Ovary (tissue), 9 donors: ENCODE results near the gene PPARD. TPM values are rescaled to one million over a fixed set of nuclear protein-coding genes. Genes with fewer than 3 reads are reported as not detected.

Experiments used
- DNase-seq, 5 donors: peaks; one replicate each; pipeline ENCODE4 v3.0.0-alpha.2; 2019 to 2020
- H3K27ac ChIP-seq, 2 donors: fragments of 200-600 bp; one replicate each; pipeline versions ENCODE4 v1.5.1 to v1.8.0; 2019 to 2022
- H3K27me3 ChIP-seq: fragments of 200-600 bp; one replicate; pipeline ENCODE4 v1.8.0; 2022
- H3K36me3 ChIP-seq: fragments of 200-600 bp; sonication (generic); one replicate; pipeline ENCODE4 v1.5.1; 2019
- H3K4me1 ChIP-seq: one replicate; pipeline ENCODE4 v1.8.1; 2013; ENCODE audit warnings: mild to moderate bottlenecking, moderate library complexity; ENCODE audit not compliant: insufficient read depth
- H3K4me3 ChIP-seq: fragments of 200-600 bp; sonication (generic); one replicate; pipeline ENCODE4 v1.5.1; 2017
- H3K9me3 ChIP-seq, 2 donors: fragments of 200-600 bp in 1 of 2; sonication (generic) in 1 of 2; one replicate each; pipeline versions ENCODE4 v1.5.1 to v1.8.1; 2013 to 2019; ENCODE audit warnings: mild to moderate bottlenecking in 1 of 2, moderate library complexity in 1 of 2
- CTCF ChIP-seq, 3 donors: fragments of 450-650 bp in 2 of 3; fragments of 200-600 bp in 1 of 3; IDR thresholded peaks; one replicate each; pipeline versions ENCODE4 v1.5.1 to v1.8.0; 2016 to 2022; ENCODE audit warnings: antibody characterized with exemption in 3 of 3, mild to moderate bottlenecking in 1 of 3
- EP300 ChIP-seq: sonication (generic); formaldehyde crosslinking; IDR thresholded peaks from one replicate; pipeline ENCODE4 v1.6.1; 2017; ENCODE audit warnings: antibody characterized with exemption
- POLR2A ChIP-seq: fragments of 450-650 bp; IDR thresholded peaks from one replicate; pipeline ENCODE4 v1.6.1; 2017; ENCODE audit warnings: antibody characterized with exemption, mild to moderate bottlenecking, moderate library complexity
- WGBS, 3 donors: extraction: QIAGEN DNeasy Blood & Tissue Kit in 1 of 3; methylation state at CpG; one replicate each; pipeline versions ENCODE4 v1.1.5 to v1.1.7; 2013 to 2017; 5-methylcytosine and 5-hydroxymethylcytosine counted together
- intact Hi-C, 4 donors: fragments of 100-400 bp; cut with DNase I; formaldehyde crosslinking; loops; one replicate each; pipeline versions ENCODE4 v1.11.0 to v1.15.1; 2022 to 2023
- polyA plus RNA-seq, 2 donors: library from polyadenylated mRNA; stranded (reverse); fragments of 200-250 nt in 1 of 2; fragments of 350-450 nt in 1 of 2; fragmentation: Illumina TruSeq in 1 of 2; extraction: RNeasy Lipid Tissue Mini Kit (QIAGEN cat#74804) in 1 of 2; gene quantifications; one replicate each; pipeline ENCODE4 v1.2.3, GENCODE V29; 2013 to 2014
- total RNA-seq, 7 donors: library from RNA; depleted of rRNA in 2 of 7; stranded (reverse); fragments of >200 nt in 2 of 7; fragmentation: NEBNext Ultra II Directional in 3 of 7; extraction: Animal tissue kit (Norgen Biotek cat#: 25700) in 3 of 7; gene quantifications; one replicate each; pipeline versions ENCODE4 v1.1.0 to v1.2.4, GENCODE V29; 2016 to 2023
- donor health status: DM: no; HTN: no; CAD: no; lungs with moderate emphysema.
- donor health status: DM: no; HTN: no; CAD: no.
- donor health status: Bipolar disorder and iron deficiency.
- donor health status: DM: yes; HTN: yes; CAD: no.
- donor health status: DM: no; HTN: no; CAD: no.
- donor health status: DM: yes; HTN: yes; CAD: no.

The PPARD gene
- total and polyA plus RNA-seq, 9 donors = 7.9 to 55.9 (median 25.0) TPM

GRCh38 chr6:35442693-35443092, 100.3 kb downstream of the PPARD start:
- 78 to 80% (median 79%) methylated on average over 5 of the region's 5 CpGs for WGBS, 3 donors
- H3K27me3 ChIP-seq = no peaks in the 10 kb centered on the region
- no peak for DNase-seq
- no peak overlapping the region for H3K27ac ChIP-seq
- no peaks in the 10 kb centered on the region for H3K36me3 ChIP-seq
- TF ChIP-seq EP300 = no peak
- no peak for TF ChIP-seq CTCF (IDR thresholded peaks at IDR 0.05)
- TF ChIP-seq POLR2A = no peak
- no peaks in the 10 kb centered on the region for H3K4me1 ChIP-seq
- H3K9me3 ChIP-seq = no peaks in the 10 kb centered on the region
- H3K4me3 ChIP-seq = no peak overlapping the region
- intact Hi-C loops = no loop called here

- intact Hi-C loops = no loop called here
- no peaks in the 10 kb centered on the region for H3K27me3 ChIP-seq
- no peak for DNase-seq
- no peaks in the 10 kb centered on the region for H3K4me1 ChIP-seq
- 86 to 90% (median 88%) methylated on average over 9 of the region's 9 CpGs for WGBS, 3 donors
- no peaks in the 10 kb centered on the region for H3K36me3 ChIP-seq
- no peak overlapping the region for H3K27ac ChIP-seq
- H3K4me3 ChIP-seq = no peak overlapping the region
- TF ChIP-seq CTCF (IDR thresholded peaks at IDR 0.05) (no peak), EP300 (no peak), POLR2A (no peak)
- H3K9me3 ChIP-seq = no peaks in the 10 kb centered on the region
These were observed 101.1 kb downstream of the PPARD start for GRCh38 chr6:35443341-35444030.

GRCh38 chr6:35445691-35446090, 103.3 kb downstream of the PPARD start:
- TF ChIP-seq EP300 (no peak), POLR2A (no peak), CTCF (IDR thresholded peaks at IDR 0.05) (no peak)
- no peaks in the 10 kb centered on the region for H3K36me3 ChIP-seq
- no peaks in the 10 kb centered on the region for H3K9me3 ChIP-seq
- no peak overlapping the region for H3K27ac ChIP-seq
- intact Hi-C loops = no loop called here
- no peaks in the 10 kb centered on the region for H3K27me3 ChIP-seq
- H3K4me3 ChIP-seq = no peak overlapping the region
- 84 to 89% (median 87%) methylated on average over 6 to 7 of the region's 7 CpGs for WGBS, 3 donors
- DNase-seq = no peak
- no peaks in the 10 kb centered on the region for H3K4me1 ChIP-seq

DNA sequence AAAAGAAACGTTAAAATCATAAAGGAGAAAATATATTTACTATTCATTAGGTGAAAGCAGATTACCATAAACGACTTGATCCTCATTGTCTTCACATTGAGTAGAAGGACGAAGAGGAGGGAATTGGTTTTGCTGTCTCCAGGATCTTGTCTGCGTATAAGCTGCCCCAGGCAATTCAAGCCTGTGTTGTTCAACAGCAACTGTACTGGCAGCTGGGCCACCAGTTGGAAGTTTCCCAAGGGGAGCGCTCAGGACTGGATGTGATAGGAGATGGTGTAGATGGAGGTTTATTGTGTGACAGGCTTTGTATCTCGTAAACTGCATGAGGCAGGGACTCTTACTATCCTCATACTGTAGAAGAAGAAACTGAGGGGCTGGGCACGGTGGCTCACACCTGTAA, 105.8 kb downstream of the PPARD start:
- intact Hi-C loops = loop anchor here in 1 of 4 donors (2.0 kb wide), 1 partner anchor 105 kb away; the partner anchor contains the start of gene PPARD
- Histone ChIP-seq H3K4me1 (peaks cover 1% of the 10 kb centered on the region), H3K27me3 (no peaks in the 10 kb centered on the region), H3K9me3 (no peaks in the 10 kb centered on the region), H3K36me3 (no peaks in the 10 kb centered on the region), H3K27ac (no peak overlapping the region), H3K4me3 (no peak overlapping the region)
- DNase-seq = no peak
- no peak for TF ChIP-seq EP300
- TF ChIP-seq CTCF (IDR thresholded peaks at IDR 0.05) = no peak
- TF ChIP-seq POLR2A = no peak
- 64 to 79% (median 76%) methylated on average over 7 of the region's 7 CpGs for WGBS, 3 donors
